GM12865 (cell line): ENCODE data around the gene EMID1.

Source experiments
- DNase-seq: peaks from one replicate; pipeline ENCODE4 v3.0.0; 2010; ENCODE audit warnings: low read depth
- H3K4me3 ChIP-seq: 2 replicates; pipeline ENCODE4 v1.5.1; 2011; ENCODE audit warnings: mild to moderate bottlenecking, low read depth, low read length, control low read depth
- CTCF ChIP-seq: IDR thresholded peaks from 2 replicates; pipeline ENCODE4 v1.5.1; 2011; ENCODE audit warnings: low read length, control low read depth, low read depth, inconsistent platforms; ENCODE audit not compliant: insufficient read depth; ENCODE audit errors: missing control alignments

Gene EMID1

GRCh38 chr22:29211066-29211465, 5.4 kb downstream of the EMID1 start:
- no peak for DNase-seq
- no peak for TF ChIP-seq CTCF
- H3K4me3 ChIP-seq = no peak overlapping the region

DNA sequence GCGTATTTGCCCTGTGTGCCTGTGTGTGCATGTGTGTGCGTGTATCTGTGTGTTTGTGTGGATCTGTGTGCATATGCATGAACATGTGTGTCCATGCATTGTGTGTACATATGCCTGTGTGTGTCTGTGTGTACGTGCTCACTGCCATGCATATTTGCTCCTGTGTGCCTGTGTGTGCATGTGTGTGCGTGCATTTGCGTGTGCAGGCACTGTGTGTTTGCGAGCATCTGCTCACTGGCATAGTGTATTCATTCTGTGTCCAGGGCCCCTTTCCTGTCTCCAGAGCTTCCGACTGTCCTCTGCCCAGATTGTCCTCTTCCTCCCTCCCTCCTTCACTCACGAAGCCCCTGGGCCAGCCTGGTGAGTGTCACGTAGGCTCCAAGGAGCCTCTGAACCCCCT, 5.8 kb downstream of the EMID1 start:
- no peak overlapping the region for H3K4me3 ChIP-seq
- no peak for DNase-seq
- no peak for TF ChIP-seq CTCF

- no peak for DNase-seq
- no peak for TF ChIP-seq CTCF
- no peak overlapping the region for H3K4me3 ChIP-seq
Measured at GRCh38 chr22:29212743-29213142, 7.0 kb downstream of the EMID1 start.

DNA sequence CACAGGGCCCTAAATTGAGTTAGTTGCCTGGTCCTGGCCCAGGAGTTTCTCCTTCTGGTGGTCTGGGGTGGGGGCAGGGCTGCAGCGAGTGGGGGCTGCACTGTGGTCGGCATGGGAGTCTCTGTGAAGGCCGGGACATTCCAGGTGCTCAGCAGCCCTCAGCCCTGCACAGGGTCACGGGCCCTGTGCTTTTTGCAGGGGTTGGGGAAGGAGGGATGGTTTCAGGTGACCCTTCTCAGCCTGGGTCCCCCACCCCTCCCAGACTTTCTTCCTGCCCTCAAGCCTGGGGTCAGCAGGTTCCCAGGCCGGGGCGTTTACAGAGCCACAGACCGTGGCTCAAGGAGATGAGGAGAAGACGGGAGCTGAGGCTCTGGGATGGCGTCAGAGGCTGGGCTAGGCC, 7.8 kb downstream of the EMID1 start:
- H3K4me3 ChIP-seq = no peak overlapping the region
- no peak for DNase-seq

DNA sequence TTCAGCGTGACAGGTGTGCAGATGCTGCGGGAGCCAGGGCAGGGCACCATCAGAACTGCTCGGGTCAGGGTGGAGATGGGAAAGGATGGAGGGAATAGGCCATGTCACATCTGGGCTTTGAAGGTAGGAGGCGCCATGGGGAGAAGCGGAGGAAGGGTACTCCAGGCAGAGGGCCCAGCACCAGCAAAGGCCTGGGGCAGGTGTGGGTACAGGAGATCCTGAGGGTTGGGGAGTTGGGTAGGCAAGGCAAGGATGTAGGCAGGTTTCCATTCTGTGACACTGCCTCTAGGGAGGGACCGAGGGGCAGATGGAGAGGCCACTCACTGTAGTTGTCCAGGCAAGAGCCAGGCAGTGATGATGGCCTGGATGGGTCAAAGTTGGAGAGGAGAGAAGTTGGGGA, 8.5 kb downstream of the EMID1 start:
- H3K4me3 ChIP-seq = no peak overlapping the region
- no peak for DNase-seq
- no peak for TF ChIP-seq CTCF

More for the DNA sequence above, 7.8 kb downstream of the EMID1 start:
- TF ChIP-seq CTCF = no peak

- TF ChIP-seq CTCF = no peak
- no peak overlapping the region for H3K4me3 ChIP-seq
- DNase-seq = no peak
Measured at GRCh38 chr22:29215012-29215860, 9.5 kb downstream of the EMID1 start.
